SIG-M5 treated with dmso at 0.1 percent for 504 hours (cell line): ENCODE data around the gene ATXN1.
A peak's percentile ranks its signal among the peaks of the same experiment; 100 is the strongest.

Source experiments
- DNase-seq: peaks from one replicate; lab custom pipeline; 2025; ENCODE audit not compliant: unreplicated experiment; lab: John Stamatoyannopoulos, UW

Gene ATXN1

DNA sequence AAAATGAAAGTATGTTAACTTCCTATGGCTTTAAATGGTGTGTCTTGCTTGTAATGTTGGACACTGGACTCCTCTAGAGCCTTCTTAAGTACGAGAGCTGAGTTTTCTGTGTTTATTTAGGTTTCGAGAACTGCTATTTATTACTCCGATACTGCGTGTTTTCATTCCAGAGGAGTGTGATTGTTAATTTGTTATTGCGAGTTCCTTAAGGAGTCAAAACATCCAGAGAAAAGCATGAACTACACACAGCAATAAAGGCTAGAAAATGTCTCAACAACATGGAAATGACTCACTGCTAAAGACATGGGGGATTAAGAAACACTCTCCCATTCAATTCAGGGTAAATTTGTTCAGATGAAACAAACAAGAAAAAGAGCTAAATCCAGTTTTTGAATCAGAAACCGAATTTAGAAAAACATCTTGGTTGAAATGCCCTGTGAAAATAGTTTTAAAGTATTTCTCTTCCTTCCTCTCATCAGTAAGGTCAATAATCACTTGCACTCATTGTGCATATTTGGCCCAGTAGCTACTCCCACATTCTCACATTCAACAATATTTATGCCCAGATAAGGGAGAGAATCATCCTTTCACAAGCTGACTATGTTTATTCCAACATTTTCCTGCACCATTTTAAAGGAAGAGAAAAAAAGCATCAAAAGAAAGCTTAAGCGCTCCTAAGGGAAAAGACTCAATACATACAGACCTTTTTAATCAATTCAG is 36.0 kb downstream of the ATXN1 start:
- DNase-seq, result peak; percentile 68

DNA sequence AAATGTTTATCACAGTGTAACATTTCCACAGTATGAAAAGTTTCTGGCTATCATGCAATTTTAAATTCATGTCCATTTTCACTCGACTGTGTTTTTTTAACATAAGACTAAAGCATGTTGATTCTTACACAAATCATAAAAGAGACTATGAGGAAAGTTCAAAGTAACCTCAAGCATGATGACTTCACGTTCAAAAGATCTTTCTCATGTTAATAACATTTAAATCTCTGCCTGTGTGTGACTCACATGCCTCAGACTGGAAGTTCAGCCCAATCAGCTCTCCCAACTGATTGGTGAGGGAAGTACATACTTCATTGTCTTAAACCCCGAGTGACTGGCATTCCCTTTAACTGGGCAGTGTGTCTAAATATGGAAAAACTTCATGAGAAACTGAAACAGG is 37.4 kb downstream of the ATXN1 start:
- DNase-seq, result no peak

DNA sequence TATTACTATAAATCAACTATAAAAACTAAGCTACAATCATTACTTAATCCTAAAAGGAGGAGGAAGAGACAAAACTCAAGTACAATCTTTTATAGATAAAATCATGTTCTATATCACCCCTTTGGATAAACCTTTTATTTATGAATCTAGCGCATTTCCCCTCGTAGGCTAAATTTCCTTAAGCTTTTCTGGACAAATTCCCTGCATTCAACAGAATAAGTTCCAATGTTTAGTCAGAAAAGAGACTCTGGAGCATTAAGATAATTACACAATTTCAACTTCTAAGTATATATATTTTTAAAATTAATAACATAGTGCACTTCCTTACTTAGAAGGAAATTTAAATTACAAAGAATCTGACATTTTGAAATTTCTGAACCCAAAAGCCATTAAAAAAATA is 37.9 kb downstream of the ATXN1 start:
- no peak for DNase-seq

DNA sequence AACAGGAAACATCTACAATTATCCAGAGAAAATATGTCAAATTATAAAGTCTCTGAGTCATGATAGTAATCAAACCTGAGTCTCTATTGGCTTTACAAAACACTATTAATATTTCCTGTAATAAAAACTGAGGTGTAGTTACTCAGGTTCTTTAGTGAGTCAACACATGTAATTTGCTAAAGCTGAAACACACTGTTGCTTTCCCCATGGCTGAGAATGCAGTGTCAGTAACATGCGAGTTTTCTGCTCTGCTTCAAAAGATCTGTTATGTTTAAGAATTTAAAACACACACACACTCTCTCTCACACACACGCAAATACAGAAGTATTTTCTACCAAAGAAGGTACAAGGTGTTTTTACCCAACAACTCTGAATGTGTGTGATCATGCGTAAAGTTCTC is 38.6 kb downstream of the ATXN1 start:
- no peak for DNase-seq

DNA sequence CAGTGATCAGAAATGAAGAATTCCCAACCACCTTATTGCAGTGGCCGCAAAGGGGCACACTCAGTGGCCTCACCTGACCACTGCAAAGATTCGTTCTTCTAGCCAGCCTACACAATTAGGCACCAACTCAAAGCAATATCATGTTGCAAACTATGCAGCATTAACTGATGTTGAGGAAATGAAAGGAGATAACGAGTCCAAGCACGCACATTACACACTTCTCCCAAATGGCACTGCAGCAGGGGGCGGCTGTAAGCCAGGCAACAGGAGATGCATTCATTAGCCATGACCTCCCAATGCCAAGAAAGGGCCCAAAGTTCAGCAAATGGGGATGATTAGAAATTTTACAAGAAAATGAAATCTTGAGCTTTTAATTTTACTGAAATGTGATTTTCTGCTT is 39.3 kb downstream of the ATXN1 start:
- DNase-seq, result no peak

DNA sequence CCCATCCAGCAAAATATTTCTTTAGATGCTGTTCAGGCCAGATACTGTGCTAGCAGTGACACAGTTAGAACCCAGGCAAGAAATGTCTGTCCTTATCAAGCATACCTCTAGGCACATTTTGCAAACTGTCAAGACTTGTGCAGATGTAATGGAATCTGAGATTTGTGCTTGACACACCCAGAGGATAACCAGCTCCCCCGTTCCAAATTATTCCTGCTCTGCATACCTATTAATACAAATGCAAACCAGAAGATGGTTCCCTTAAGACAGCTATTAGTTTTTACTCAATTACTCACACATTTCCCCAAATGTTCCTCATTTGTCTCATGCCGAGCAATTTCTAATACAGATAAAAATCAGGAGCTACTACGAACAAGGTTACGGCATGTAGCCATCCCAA is 40.4 kb downstream of the ATXN1 start:
- DNase-seq, result no peak

DNA sequence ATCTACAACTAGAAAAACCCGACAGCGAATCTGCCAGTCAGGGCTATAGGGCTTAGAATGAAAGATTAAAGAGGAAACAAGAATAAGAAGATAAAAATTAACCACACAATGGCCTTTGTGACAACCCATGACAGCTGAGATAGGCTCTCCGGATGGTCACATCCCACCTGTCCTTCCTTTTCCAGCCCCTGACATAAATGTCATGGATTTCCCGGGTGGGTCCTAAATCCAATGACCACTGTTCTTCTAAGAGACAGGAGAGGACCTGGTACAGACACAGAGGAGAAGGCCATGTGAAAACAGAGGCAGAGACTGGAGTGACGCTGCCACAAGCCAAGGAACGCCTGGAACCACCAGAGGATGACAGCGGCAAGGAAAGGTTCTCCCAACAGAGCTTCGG is 41.8 kb downstream of the ATXN1 start:
- DNase-seq, result no peak

DNA sequence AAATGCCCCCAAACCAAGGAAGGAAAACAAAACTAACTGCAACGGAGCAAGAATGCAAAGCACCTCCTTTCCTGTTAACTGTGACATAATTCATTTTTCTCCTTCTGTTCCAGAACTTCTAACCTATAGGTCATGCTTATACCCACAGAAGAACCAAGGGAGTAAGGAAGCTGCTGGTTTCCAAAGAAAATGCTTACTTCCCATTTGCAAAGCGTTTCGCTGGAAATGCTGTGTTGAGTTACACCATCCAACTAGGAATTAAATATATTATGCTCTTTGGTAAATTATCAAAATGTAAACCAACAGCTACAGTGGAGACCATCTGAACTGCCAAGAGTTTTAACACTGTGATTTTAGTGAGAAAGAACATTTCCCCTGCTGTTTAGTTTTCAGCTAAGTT is 42.9 kb downstream of the ATXN1 start:
- no peak for DNase-seq

DNA sequence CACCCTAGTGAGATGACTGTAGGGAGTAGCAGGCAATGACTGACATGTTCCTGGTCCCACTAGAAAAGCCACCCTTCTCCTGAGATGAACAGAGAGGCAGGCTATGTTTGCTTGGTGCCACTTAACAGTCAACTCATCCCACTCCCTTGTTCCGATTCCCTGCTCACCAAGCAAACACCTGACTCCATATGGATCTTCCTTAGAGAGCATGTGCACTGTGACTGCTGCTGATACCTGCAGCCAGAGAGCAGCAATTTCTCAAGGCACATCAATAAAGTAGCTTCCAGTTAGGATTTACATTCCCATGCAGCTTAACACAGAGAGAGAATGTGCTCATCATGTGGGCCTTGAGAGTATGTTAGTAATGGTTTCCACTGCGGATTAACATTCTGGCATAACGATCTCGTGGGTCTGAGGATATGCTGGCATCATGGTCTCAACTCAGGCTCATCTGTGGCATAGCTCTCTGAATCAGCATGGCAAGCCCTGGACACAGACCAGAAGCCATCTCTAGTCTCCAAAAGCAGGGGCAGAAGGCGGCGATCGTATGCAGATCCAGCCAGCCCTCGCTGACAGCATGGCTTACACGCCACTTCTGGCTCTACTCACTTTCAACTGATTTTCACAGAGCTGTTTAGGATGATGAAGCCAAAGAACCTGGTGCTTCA is 43.9 kb downstream of the ATXN1 start:
- DNase-seq, result no peak

DNA sequence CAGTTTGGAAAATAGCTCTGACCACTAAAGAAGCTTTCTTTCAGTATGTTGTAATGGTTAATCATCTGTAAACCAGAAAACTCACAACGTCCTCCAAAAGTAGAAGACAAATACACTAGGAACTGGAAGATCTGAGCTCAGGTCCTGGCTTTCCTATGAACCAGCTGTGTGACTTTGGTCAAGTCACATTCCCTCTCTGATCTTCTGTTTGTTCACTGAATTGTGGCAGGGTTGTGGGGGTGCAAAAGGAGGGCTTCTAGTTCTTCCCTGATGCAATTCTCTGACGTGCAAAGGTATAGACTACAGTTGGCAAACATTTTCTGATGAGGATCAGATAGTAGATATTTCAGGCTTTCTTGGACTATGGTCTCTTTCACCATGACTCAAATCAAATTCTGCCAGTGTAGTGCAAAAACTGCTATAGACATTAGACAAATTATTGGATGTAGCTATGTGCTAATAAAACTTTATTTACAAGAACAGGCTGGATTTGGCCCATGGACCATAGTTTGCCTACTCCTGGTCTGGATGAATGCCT is 44.9 kb downstream of the ATXN1 start:
- no peak for DNase-seq

DNA sequence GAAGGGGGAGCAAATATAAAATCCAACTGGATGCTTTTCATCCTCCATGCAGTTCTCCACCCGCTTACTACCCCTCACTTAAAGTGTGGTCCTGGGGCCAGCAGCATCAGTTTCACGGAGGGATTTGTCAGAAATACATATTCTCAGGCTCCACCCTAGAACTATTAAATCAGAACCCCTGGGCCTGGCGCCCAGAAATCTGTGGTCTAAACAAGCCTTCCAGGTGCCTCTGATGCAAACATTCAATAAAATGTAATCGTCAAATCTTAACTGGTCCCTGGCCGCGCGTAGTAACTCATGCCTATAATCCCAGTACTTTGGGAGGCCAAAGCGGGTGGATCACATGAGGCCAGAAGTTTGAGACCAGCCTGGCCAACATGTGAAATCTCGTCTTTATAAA is 47.7 kb downstream of the ATXN1 start:
- no peak for DNase-seq

DNA sequence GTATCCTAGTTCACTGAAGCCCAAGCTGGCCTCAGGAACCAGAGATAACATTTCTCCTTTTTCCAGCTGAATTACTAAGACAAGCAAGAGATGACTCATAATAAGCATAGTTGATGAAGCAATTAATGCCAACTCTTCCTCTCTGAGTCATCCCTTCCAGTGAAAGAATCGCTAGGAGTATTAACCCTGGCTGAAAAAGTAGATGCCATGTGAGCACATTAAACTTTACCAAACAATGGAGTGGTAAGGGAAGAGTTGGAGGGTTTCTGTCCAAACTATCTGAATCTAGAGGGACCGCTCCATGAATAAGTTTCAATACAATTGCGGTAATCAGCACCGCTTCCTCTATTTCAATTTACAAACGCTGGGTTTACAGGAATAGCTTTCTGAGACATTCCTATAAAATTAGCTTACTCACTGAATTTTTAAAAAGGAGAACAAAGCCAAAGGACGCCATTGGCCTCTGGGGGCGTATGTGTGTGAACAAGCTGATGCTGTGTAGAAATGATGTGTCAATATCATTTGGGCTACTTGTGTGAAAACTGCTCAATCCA is 48.3 kb downstream of the ATXN1 start:
- peak; percentile 91 for DNase-seq

DNA sequence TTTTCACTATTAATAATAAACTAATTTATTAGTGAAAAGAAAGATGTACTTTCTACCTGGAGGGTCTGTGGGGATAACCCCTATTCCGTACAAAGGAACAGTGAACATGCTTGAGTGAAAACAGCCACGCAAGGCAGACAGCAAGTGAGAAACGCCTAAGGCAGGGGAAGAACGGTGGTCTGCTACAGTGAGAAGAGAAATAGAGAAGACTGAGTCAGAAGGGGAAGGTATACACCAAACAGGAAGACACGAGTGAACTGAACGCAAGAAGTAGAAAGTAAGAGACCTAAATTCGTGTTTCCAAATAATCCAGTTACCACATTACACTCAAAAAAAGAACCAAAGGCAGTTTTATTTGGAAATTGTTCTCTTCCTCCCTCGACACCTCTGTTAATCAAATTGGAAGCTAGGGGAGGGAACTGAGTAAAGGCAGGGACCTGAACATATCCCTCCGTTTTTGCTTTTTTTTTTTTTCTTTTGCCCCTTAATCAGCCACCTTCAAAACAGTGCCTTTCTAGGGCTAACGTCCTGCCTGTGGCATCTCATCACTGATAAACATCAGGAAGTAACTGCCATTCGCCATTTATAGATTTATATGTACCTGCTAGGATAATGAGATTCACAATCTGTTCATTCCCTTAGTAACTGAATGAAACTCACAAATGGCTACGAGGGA is 48.9 kb downstream of the ATXN1 start:
- peak; percentile 73 for DNase-seq

DNA sequence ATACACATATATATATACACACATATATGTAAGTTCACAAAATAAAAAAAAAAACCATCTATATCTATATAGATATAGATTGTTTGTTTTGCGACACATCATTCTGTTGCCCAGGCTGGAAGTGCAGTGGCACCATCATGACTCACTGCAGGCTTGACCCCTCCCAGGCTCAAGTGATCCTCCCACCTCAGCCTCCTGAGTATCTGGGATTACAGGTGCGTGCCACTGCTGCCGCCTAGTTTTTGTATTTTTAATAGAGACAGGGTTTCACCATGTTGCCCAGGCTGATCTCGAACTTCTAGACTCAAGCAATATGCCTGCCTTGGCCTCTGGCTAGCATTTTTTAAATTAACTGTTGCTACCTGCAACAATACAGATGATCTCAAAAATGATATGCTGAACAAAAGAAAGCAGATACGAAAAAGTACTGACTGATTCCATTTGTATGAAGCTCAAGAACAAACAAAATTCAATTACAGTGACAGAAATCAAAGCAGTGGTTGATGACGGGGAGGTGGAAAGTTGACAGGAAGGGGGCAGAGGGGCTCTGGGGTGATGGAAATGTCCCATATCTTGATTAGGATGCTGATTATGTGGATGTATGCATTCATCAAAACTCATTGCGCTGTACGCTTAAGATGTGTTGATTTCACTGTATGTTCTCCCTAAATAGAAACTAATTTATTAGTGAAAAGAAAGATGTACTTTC is 49.6 kb downstream of the ATXN1 start:
- no peak for DNase-seq

DNA sequence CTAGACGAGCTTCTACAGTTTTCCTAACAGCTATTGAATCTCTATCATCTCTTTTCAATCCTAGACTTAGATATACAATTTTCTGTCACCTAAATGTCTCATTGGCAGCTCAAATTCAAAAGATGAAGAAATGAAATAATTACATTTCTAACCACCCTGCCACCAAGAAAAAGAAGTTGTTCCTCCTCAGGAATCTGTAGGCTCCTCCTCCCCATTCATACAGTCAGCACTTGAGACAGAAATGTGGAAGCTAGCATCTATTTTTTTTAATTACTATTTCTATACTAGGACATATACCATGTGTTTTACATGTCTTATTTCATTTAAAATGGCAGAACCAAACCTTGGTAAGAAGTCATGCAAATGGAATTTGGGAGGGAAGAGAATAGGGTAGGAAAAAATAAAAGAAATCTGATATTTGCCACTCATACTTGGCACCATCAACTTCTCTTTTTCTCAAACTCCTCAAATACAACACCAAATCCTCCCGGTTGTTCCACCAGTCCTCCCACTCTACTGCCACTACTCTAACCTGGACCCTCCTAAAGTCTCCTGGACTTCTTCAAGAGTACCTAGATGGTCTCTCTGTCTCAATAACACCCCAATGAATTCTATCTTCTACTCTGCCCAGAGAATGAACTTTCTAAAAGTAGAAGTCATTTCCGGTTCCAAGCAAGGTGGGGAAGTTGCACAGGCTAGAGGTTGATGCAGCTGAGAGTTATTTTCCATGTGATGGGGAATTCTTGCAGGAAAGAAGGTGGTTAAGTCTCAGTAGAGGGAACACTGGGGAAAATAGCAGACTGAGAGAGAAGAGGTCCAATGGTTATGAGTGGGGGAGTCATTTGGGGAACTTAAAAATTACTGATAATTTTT is 54.1 kb downstream of the ATXN1 start:
- DNase-seq, result no peak

DNA sequence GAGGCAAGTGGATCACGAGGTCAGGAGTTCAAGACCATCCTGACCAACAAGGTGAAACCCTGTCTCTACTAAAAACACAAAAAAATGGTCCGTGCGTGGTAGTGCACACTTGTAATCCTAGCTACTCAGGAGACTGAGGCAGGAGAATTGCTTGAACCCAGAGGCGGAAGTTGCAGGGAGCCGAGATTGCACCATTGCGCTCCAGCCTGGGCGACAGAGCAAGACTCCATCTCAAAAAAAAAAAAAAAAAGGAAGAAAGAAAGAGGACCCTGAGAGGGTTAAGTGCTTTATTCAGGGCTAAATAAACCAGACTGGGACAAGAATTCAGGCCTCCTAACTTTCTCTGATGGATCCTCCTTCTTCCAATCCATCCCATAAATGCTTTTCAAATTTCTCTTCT is 54.8 kb downstream of the ATXN1 start:
- DNase-seq, result peak; percentile 47

DNA sequence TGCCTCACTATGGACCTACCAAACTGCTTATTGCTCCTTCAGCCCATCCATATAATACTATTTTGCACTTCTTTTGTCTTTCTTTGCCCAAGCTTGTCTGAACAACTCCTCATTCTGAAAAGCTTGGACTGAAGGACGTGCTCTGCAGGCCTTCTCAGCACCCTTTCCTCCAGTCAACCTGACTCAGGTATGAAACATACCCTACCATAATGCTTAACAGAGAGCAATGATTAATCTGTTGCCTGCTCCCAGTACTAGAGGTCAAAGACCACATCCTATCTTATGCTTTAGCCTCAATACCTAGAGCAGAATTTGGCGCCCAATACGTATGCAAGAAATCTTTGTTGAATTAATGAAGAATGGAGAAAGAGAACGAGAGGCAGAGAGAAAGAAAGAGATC is 55.2 kb downstream of the ATXN1 start:
- DNase-seq, result no peak

DNA sequence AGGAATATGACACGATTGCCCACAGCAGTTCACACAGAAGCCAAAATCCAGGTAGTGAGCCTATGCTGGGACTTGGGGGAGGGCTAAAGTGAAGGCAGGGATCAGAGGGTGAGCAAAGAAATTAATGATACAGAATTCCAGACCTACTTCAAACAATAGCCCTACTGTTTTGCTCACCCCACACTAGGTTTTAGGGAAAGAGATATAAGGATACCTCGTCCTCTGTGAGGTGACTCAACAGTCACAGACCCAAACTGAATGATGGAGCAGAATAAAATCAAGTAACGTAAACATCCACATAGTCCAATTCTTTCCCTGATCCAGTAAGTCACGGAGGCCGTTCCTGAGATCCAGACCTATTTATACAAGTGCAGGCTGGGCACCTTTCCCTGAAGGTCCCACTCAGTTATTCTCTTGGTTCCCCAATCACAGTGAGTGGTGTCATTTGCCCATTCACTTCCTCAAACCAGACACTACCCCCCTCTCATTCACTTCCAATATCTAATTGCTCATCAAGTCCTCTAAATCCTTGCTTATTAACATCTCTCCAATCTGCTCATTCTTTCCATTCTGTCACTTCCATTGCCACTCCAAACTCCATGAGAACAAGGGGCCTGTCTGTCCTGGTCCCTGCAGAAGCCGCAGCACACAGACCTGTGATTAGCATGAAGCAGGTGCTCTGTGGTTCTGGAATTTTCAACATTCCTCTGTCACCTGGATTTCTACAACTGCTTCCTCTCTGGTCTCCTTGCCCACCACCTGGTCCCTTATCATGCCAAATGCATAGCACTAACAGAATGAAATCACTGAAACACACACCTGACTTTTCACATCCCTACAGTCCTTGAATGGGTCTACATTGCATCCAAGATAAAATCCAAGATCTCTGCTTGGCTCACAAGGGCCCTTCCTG is 55.9 kb downstream of the ATXN1 start:
- DNase-seq, result no peak

DNA sequence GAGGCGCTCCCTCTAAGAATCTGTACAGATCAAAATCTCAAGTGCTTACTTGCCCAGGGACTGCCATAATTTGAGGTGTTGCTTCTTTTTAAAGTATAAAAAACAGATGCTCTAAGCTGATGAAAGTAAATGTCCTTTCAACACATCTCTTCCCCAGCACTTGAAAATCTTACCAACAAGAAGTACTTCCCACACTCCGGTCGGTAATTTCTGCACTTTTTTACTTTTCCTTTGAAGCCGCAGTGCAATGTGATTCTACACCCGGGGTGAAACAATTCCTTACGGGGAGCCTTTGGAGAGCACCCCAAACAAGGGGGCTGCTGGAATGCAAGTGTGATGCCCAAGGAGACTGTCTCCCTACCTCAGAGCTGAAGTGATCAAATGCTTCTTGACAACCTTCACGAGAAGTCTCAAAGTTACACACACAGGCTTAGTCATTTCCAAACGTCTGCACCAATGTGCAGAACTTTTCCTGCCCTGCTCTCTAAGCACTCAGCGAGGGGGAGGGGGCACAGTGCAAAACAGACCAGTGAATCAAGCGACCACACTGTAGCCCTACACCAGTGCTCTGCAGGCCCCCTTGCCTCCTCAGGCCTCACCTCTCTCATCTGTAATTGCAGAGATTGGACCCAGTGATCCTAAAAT is 56.7 kb downstream of the ATXN1 start:
- DNase-seq, result no peak
